Immature natural killer cell (primary cell): ENCODE data around the gene CHURC1. TPM values are rescaled to one million over a fixed set of nuclear protein-coding genes. Genes with fewer than 3 reads are reported as not detected.
"Not testable (repeated sequence)": the region's sequence is repeated elsewhere in the genome, so short reads cannot be mapped to it uniquely, and the experiment has no call there.

Experiments used
- DNase-seq, 3 donors: peaks; one replicate each; pipeline ENCODE4 v3.0.0; 2022; ENCODE audit warnings: mixed read lengths in 1 of 3
- H3K27ac Mint-ChIP-seq, 6 donors: one replicate each; pipeline ENCODE4 v1.8.0; 2020; ENCODE audit warnings: mixed read lengths in 6 of 6, mild to moderate bottlenecking in 5 of 6, inconsistent platforms in 4 of 6, moderate library complexity in 3 of 6
- H3K27me3 Mint-ChIP-seq, 3 donors: one replicate each; pipeline ENCODE4 v1.8.0; 2020 to 2021; ENCODE audit warnings: low read depth in 3 of 3, mild to moderate bottlenecking in 3 of 3, mixed read lengths in 3 of 3, moderate library complexity in 3 of 3, inconsistent platforms in 1 of 3
- H3K36me3 Mint-ChIP-seq, 3 donors: one replicate each; pipeline ENCODE4 v1.8.0; 2020; ENCODE audit warnings: mixed read lengths in 3 of 3, inconsistent platforms in 2 of 3, mild to moderate bottlenecking in 2 of 3
- H3K4me1 Mint-ChIP-seq, 2 donors: one replicate each; pipeline ENCODE4 v1.8.0; 2020; ENCODE audit warnings: inconsistent platforms in 2 of 2, mild to moderate bottlenecking in 2 of 2, mixed read lengths in 2 of 2, moderate library complexity in 1 of 2
- H3K4me3 Mint-ChIP-seq, 5 donors: one replicate each; pipeline ENCODE4 v1.8.0; 2020; ENCODE audit warnings: mild to moderate bottlenecking in 5 of 5, mixed read lengths in 5 of 5, inconsistent platforms in 3 of 5, moderate library complexity in 3 of 5
- H3K9me3 Mint-ChIP-seq, 6 donors: one replicate each; pipeline ENCODE4 v1.8.0; 2020; ENCODE audit warnings: mild to moderate bottlenecking in 6 of 6, mixed read lengths in 6 of 6, inconsistent platforms in 4 of 6, moderate library complexity in 3 of 6
- polyA plus RNA-seq, 3 donors: library from polyadenylated mRNA; unstranded; fragments of 300-500 nt; fragmentation: Illumina TruSeq; gene quantifications; one replicate each; pipeline ENCODE4 v1.2.3, GENCODE V29; 2021

Gene CHURC1
- polyA plus RNA-seq, 3 donors from 2014 or later = 87.8 to 140 (median 124) TPM

DNA sequence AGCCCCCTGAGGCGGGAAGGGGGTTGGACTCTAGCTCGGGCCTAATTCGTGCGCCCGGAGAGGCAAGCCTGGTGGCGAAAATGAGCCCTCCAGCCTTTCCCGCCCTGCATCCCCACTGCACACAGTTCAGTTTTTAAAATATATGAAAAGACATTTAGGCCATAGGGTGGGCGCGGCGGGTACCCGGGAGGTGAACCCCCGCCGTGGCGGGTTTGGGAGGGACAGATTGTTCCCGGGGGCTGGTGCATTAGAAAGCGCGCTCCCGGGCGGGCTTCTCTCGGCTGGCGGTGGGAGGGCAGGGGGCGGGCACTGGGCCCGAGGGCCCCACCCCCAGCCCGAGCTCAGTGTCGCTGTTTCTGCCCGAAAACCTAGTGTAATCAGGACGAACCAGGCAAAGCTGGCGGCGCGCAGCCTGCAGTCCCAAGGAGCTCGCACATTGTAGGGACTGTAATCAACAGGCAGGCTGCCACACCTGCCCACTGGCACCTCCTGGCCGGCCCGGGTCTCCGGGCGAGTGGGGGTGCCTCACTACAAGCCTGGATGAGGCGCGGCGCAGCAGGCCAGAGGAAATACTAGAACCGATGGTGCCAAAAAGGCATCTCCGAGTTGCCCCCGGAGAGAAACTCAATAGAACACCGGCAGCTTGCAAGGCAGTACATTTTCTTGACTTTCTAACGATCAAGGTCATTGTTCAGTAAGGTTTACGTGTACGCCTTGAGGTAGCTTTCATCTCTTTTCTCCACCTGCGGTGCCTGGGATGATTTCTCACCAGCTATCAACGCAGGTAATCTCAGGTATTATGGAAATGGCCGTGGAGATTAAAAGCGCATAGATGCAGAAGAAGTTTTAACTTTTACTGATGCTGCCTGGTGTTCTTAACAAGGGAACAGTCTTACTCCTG lies 33.8 kb upstream of the CHURC1 start:
- Mint-ChIP-seq H3K27me3 (peaks cover 10 to 21% (median 12%) of the 10 kb centered on the region in 3 donors), H3K9me3 (no peaks in the 10 kb centered on the region), H3K36me3 (no peaks in the 10 kb centered on the region), H3K4me3 (peak overlapping the region; percentile 78 to 88 (median 81)), H3K4me1 (peaks cover 8 to 9% of the 10 kb centered on the region in 2 donors), H3K27ac (no peak overlapping the region)
- peak; percentile 26 to 39 (median 33) for DNase-seq

DNA sequence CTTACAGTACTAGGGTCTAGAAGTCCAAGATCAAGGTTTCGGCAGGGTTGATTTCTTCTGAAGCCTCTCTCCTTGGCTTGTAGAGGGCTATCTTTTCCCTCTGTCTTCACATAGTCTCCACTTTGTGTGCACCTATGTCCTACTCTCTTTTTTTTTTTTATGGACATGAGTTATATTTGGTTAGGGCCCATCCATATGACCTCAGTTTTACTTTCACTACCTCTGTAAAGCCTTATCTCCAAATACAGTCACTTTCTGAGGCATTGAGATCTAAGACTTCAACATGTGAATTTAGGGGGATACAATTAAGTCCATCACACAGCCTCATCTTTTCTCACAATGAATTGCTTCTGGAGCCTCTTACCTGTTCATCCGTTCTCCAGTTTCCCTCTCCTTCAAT lies 28.7 kb upstream of the CHURC1 start:
- Mint-ChIP-seq H3K27ac (no peak overlapping the region), H3K36me3 (no peaks in the 10 kb centered on the region), H3K4me1 (peaks cover 4 to 7% of the 10 kb centered on the region in 2 donors), H3K4me3 (no peak overlapping the region), H3K27me3 (peaks cover 7 to 18% (median 8%) of the 10 kb centered on the region in 3 donors), H3K9me3 (no peaks in the 10 kb centered on the region)
- DNase-seq = no peak

DNA sequence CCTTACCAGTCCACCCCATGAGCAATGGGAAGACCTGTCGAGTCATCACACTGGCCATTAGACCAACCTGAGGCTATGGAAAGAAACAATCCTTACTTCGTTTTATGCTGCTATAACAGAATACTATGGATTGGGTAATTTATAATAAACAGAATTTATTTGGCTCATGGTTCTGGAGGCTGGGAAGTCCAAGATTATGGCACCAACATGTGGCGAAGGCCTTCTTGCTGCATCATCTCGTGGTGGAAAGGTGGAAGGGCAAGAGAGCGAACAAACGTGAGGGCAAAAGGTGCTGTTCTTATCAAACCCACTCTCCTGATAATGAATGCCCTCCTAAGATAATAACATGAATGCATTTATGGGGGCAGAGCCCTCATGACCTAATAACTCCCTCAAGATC lies 24.9 kb upstream of the CHURC1 start:
- H3K27me3 Mint-ChIP-seq = peaks cover 5 to 19% (median 6%) of the 10 kb centered on the region in 3 donors
- no peaks in the 10 kb centered on the region for H3K9me3 Mint-ChIP-seq

DNA sequence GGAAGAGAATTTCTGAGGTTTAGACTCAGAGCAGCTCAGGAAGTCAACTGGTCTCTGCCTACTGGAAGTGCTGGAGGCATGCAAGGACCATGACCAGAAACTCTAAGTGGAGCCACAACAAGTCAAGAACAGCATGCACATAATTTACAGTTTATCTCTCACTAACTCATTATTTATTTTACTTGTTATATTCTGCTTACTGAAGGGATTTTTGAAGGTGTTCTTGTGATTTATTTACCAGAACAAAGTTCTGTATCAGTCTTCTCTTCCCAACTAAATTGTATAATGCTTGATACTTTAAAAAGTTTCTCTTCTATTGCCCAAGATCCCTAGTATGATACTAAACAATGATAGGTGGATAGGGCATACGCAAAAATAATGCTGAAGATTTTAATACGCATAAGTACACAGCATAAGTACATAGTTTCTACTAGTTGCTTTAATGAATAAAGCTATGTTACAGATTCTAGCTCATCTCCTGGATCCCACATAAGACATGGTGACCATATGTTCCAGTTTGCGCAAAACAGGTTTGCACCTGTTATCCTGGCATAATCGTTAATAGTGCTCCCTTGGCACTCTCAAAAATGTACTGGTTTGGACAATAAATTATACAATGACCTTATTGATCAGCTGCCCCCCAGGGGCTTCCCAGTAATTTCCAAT lies 22.9 kb upstream of the CHURC1 start:
- Mint-ChIP-seq H3K27ac (no peak overlapping the region), H3K9me3 (no peaks in the 10 kb centered on the region), H3K36me3 (no peaks in the 10 kb centered on the region), H3K4me3 (no peak overlapping the region), H3K4me1 (no peaks in the 10 kb centered on the region), H3K27me3 (peaks cover 3 to 15% (median 5%) of the 10 kb centered on the region in 3 donors)
- no peak for DNase-seq

More for the DNA sequence above, 24.9 kb upstream of the CHURC1 start:
- H3K27ac Mint-ChIP-seq = no peak overlapping the region
- no peaks in the 10 kb centered on the region for H3K4me1 Mint-ChIP-seq
- H3K4me3 Mint-ChIP-seq = no peak overlapping the region
- DNase-seq = no peak
- no peaks in the 10 kb centered on the region for H3K36me3 Mint-ChIP-seq

DNA sequence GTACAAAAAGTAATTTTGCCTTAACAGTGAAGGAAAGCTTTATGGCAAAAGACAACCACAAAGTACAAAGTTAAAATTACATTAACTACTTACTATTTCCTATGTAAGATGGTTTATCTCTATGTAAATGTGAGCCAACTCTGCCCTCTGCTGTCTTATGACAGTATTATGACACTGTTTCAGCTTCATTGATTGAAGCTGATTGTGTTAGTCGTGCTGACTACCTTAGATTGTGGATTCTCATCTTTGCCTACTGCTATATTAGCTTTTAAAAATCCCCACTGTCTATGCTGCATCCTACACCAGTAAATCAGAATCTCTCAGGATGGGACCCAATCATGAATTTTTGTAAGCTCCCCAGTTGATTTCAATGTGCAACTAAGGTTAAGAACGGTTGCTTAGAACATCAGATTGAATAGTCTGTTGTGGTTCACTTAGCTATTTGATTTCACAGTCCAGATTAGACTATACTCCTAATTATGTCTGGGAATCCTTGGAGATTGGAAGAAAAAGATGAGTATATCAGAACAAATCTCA lies 22.3 kb upstream of the CHURC1 start:
- Mint-ChIP-seq H3K9me3 (no peaks in the 10 kb centered on the region), H3K27ac (no peak overlapping the region), H3K4me3 (no peak overlapping the region), H3K4me1 (no peaks in the 10 kb centered on the region), H3K27me3 (peaks cover 2 to 15% (median 5%) of the 10 kb centered on the region in 3 donors), H3K36me3 (no peaks in the 10 kb centered on the region)
- peak; percentile 20 to 45 (median 45) for DNase-seq

DNA sequence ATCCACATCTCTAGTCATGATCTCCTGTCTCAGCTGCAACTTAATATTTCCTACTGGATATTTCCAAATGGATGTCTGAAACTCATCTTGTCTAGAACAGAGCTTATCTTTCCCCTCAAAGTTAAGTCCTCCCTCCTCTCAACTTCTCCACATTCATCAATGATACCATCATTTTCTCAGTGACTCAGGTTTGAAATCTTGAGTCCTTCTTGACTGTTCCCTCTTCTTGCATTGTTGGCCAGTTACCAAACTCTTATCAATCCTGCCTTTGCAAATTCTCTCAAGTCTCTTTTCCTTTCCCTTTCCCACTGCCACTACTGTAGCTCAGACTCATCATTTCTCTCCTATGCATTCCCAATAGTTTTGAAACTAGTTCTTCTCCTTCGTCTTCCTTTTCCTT lies 14.3 kb upstream of the CHURC1 start:
- H3K36me3 Mint-ChIP-seq = no peaks in the 10 kb centered on the region
- H3K27me3 Mint-ChIP-seq = peaks cover 1 to 4% (median 4%) of the 10 kb centered on the region in 3 donors
- H3K4me1 Mint-ChIP-seq = no peaks in the 10 kb centered on the region
- DNase-seq = no peak
- no peak overlapping the region for H3K27ac Mint-ChIP-seq
- no peak overlapping the region for H3K4me3 Mint-ChIP-seq
- H3K9me3 Mint-ChIP-seq = no peaks in the 10 kb centered on the region

DNA sequence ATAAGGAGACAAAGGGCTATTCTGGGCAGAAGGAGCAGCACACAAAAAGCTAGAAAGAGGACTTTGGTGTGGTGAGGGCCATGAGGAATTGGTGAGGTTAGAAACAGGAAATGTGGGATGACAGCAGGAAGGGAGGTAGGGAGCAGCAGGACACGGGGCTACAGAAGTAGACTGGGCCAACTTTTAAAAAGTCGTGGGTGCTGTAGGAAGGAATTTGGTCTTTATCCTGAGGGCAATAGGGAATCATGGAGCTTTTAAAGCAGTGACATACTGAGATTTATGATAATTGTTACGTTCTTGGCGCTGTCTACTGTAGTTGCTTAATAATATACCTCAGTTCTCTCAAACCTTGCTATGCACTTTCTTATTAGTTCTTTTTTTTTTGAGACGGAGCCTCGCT lies 8.2 kb upstream of the CHURC1 start:
- no peaks in the 10 kb centered on the region for H3K36me3 Mint-ChIP-seq
- no peak overlapping the region for H3K4me3 Mint-ChIP-seq
- H3K9me3 Mint-ChIP-seq = no peaks in the 10 kb centered on the region
- H3K27me3 Mint-ChIP-seq = peaks cover 3 to 12% (median 8%) of the 10 kb centered on the region in 3 donors
- DNase-seq = no peak
- no peaks in the 10 kb centered on the region for H3K4me1 Mint-ChIP-seq
- peak overlapping the region in 1 of 6 donors; percentile 7 for H3K27ac Mint-ChIP-seq

DNA sequence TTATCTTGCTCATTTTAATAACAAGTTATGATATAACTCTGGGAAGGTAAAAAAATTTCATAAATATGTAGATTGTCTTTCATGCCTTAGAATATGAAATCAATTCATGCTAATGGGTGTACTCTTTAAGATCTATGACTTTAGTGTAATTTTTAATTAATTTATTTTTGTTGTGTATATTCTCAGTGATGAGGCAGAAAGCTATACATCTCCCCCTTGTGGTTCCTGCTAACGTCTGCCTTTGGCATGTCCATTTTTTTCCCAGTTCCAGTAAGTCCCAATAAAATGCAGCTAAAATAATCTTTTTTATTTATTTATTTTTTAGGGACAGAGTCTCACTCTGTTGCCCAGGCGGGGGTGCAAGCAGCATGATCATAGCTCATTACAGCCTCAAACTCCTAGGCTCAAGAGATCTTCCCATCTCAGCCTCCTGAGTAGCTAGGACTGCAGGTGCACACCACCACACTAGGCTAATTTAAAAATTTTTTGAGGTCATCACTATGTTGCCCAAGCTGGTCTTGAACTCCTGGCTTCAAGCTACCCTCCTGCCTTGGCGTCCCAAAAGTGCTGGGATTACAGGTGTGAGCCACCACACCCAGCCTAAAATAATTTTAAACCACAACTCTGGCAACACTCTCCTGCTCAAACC lies 3.3 kb upstream of the CHURC1 start:
- Mint-ChIP-seq H3K27me3 (peaks cover 13 to 22% (median 15%) of the 10 kb centered on the region in 3 donors), H3K4me3 (no peak overlapping the region), H3K4me1 (peaks cover 19 to 34% of the 10 kb centered on the region in 2 donors), H3K36me3 (peaks cover 0 to 3% (median 0%) of the 10 kb centered on the region in 3 donors), H3K9me3 (no peaks in the 10 kb centered on the region), H3K27ac (no peak overlapping the region)
- no peak for DNase-seq

DNA sequence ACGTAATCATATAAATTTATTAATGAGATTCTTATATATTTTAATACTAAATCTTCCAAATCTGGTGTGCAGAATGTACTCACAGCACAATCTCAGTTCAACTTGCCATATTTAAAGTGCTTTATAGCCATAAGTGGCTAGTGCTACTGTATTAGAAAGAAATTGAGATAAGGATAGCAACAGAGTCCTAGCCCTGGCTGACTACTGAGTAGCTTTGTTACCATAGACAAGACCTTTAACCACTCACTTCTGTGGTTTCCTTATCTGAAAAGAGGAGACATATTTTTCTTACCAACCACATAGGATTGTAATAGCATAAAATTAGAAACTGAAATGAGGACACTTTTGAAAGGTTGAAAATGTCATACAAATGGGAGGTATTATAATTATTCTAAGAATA lies 2.0 kb upstream of the CHURC1 start:
- H3K36me3 Mint-ChIP-seq = peaks cover 0 to 3% (median 0%) of the 10 kb centered on the region in 3 donors

DNA sequence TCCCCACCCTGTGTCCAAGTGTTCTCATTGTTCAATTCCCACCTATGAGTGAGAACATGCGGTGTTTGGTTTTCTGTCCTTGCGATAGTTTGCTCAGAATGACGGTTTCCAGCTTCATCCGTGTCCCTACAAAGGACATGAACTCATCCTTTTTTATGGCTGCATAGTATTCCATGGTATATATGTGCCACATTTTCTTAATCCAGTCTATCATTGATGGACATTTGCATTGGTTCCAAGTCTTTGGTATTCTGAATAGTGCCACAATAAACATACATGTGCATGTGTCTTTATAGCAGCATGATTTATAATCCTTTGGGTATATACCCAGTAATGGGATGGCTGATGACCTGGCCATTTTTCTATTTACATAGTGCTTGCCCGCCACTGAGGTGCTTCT lies 778 bp upstream of the CHURC1 start:
- Mint-ChIP-seq H3K27me3 (peaks cover 9 to 15% (median 13%) of the 10 kb centered on the region in 3 donors), H3K4me3 (peak overlapping the region; percentile 89 to 94 (median 93)), H3K27ac (peak overlapping the region; percentile 93 to 100 (median 96)), H3K4me1 (peaks cover 36 to 58% of the 10 kb centered on the region in 2 donors)
- not testable (repeated sequence) for H3K36me3 Mint-ChIP-seq, DNase-seq, H3K9me3 Mint-ChIP-seq

More for the DNA sequence above, 2.0 kb upstream of the CHURC1 start:
- H3K27ac Mint-ChIP-seq = peak overlapping the region in 3 of 6 donors; percentile 1 to 80 (median 66)
- H3K27me3 Mint-ChIP-seq = peaks cover 9 to 17% (median 15%) of the 10 kb centered on the region in 3 donors
- H3K4me1 Mint-ChIP-seq = peaks cover 27 to 46% of the 10 kb centered on the region in 2 donors
- H3K9me3 Mint-ChIP-seq = no peaks in the 10 kb centered on the region
- no peak overlapping the region for H3K4me3 Mint-ChIP-seq
- peak in 2 of 3 donors; percentile 5 to 17 for DNase-seq

DNA sequence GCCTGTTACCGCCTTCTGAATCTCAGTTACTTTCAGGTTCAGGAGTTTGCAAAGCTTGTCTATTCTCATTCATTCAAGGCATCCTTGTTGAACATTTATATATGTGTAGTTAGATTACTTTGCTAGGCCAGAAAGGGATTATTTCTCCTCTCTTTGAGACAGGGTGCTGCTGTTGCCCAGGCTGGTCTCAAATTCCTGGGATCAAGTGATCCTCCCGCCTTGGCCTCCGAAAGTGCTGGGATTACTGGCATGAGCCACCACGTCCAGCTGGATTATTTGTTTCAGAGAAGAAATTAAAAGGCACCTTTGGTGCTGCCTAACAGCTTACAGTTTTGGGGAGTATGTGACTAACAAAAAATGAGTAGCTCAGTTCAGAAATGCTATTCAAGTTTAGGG lies 772 bp downstream of the CHURC1 start:
- Mint-ChIP-seq H3K9me3 (no peaks in the 10 kb centered on the region), H3K27ac (peak overlapping the region; percentile 93 to 100 (median 96)), H3K36me3 (peaks cover 0 to 3% (median 0%) of the 10 kb centered on the region in 3 donors), H3K4me3 (peak overlapping the region; percentile 89 to 94 (median 93)), H3K27me3 (peaks cover 9 to 13% (median 12%) of the 10 kb centered on the region in 3 donors), H3K4me1 (peaks cover 42 to 71% of the 10 kb centered on the region in 2 donors)
- DNase-seq = no peak

DNA sequence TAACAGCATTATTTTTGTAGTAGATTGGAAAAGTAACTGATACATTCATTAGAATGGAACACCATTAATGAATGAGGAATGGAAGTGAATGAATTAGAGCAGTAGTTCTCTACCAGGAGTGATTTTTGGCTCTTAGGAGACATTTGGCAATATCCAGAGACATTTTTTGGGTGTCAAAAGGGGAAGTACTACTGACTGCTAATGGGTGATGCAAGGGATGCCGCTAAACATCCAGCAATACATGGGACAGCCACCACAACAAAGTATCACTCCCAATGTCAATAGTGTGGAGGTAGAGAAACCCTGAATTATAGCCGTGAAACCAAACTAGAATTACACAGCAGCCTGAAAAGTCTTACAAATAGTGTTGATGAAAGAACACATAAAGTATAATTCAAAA lies 1.5 kb downstream of the CHURC1 start:
- H3K27me3 Mint-ChIP-seq = peaks cover 9 to 13% (median 12%) of the 10 kb centered on the region in 3 donors
- peak overlapping the region; percentile 89 to 94 (median 93) for H3K4me3 Mint-ChIP-seq
- H3K36me3 Mint-ChIP-seq = peaks cover 0 to 3% (median 0%) of the 10 kb centered on the region in 3 donors
- no peak for DNase-seq
- H3K9me3 Mint-ChIP-seq = no peaks in the 10 kb centered on the region
- peaks cover 46 to 78% of the 10 kb centered on the region in 2 donors for H3K4me1 Mint-ChIP-seq
- peak overlapping the region; percentile 93 to 100 (median 96) for H3K27ac Mint-ChIP-seq

DNA sequence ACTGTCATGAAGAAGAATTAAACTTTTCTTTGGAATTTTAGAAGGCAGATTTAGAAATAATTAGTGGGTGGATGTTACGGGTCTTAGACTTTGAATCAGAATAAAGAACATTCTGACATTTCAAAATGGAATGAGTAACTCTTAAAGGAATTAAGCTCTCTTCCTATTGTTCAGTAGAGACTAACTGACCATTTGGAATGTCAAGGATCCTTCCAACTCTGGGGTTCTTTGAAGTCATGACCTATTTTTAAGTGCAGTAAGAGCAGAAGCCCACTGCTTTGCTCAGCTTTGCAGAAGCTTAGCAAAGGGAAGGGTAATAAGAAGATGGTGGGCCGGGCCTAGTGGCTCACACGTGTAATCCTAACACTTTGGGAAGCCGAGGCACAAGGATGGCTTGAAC lies 4.0 kb downstream of the CHURC1 start:
- H3K4me3 Mint-ChIP-seq = no peak overlapping the region
- peaks cover 0 to 3% (median 0%) of the 10 kb centered on the region in 3 donors for H3K36me3 Mint-ChIP-seq
- H3K27me3 Mint-ChIP-seq = peaks cover 9 to 13% (median 12%) of the 10 kb centered on the region in 3 donors
- H3K4me1 Mint-ChIP-seq = peaks cover 51 to 82% of the 10 kb centered on the region in 2 donors
- no peaks in the 10 kb centered on the region for H3K9me3 Mint-ChIP-seq
- peak overlapping the region in 1 of 6 donors; percentile 28 for H3K27ac Mint-ChIP-seq
- DNase-seq = no peak
